T-helper 2 cell treated with Interferon-gamma antibody and Interleukin-4, amounts not matched to agents 5 μg/mL and 100 μg/mL, for 36 hours (primary cell): ENCODE results near the gene GRIA4.

Experiments
- DNase-seq: peaks from one replicate; pipeline ENCODE4 v3.0.0; 2021; ENCODE audit warnings: low spot score
- H3K27ac Mint-ChIP-seq: one replicate; pipeline ENCODE4 v1.8.0; 2021; ENCODE audit warnings: mild to moderate bottlenecking, mixed read lengths
- H3K27me3 Mint-ChIP-seq: one replicate; pipeline ENCODE4 v1.8.0; 2021; ENCODE audit warnings: low read depth, mixed read lengths
- H3K36me3 Mint-ChIP-seq: one replicate; pipeline ENCODE4 v1.8.0; 2021; ENCODE audit warnings: low read depth, mixed read lengths
- H3K4me1 Mint-ChIP-seq: one replicate; pipeline ENCODE4 v1.8.0; 2021; ENCODE audit warnings: low read depth, mixed read lengths
- H3K4me3 Mint-ChIP-seq: one replicate; pipeline ENCODE4 v1.8.0; 2022; ENCODE audit warnings: mild to moderate bottlenecking, moderate library complexity, mixed read lengths
- H3K9me3 Mint-ChIP-seq: one replicate; pipeline ENCODE4 v1.8.0; 2021; ENCODE audit warnings: mixed read lengths

Gene GRIA4

DNA sequence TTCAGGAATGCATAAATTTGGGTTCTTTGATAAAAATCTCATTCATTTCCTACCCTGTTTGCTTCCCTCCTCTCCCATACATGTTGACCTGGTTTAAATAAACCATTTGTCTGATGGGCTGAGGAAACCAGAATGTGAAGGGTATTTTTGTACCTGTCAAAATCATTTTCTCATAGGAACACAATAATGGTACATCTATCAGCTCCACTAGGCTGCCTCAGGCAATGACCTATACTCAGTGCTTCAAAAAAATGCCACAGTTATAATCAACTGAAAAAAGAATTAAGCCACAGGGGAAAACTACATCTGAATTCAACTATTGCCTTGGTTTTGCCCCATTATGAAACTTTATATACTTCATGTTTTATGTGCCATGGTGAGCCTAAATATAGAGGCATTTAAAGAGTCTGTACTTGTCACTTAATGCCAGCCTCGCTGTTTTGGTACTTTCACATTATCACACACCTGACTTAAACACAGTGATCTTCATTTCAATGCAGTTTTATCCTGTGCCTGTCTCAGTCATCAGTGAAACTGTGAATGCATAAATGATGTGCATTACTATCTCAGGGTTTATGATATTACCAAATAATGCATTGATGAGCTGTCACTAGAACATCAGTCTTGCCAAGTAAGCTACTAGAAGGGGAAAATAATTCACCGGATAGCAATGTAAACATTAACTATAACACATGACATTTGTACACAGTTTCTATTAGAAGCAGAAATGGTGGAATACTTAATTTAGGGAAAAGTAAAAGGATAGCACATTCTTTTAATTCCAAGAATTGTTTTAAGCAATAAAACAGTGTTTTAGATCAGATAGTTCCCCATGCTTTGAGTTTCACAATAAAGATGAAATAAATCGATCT lies 319.4 kb downstream of the GRIA4 start:
- no peaks in the 10 kb centered on the region for H3K36me3 Mint-ChIP-seq
- DNase-seq: no peak
- H3K4me1 Mint-ChIP-seq: no peaks in the 10 kb centered on the region
- no peak overlapping the region for H3K27ac Mint-ChIP-seq
- H3K4me3 Mint-ChIP-seq: no peak overlapping the region
- H3K9me3 Mint-ChIP-seq: no peaks in the 10 kb centered on the region
- H3K27me3 Mint-ChIP-seq: no peaks in the 10 kb centered on the region

DNA sequence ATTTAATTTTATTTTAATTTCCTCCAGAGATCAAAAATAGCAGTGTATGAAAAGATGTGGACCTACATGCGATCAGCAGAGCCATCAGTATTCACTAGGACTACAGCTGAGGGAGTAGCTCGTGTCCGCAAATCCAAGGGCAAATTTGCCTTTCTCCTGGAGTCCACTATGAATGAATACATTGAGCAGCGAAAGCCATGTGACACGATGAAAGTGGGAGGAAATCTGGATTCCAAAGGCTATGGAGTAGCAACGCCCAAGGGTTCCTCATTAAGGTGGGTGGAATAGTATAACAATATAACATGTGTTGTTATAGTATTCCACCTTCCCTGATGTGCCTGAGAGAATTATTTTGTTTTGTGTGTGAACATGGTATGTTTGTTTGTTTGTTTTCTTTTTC lies 323.8 kb downstream of the GRIA4 start:
- H3K36me3 Mint-ChIP-seq: no peaks in the 10 kb centered on the region
- no peak for DNase-seq
- H3K4me1 Mint-ChIP-seq: no peaks in the 10 kb centered on the region
- H3K27me3 Mint-ChIP-seq: peaks cover 4% of the 10 kb centered on the region
- no peak overlapping the region for H3K27ac Mint-ChIP-seq
- H3K4me3 Mint-ChIP-seq: no peak overlapping the region
- no peaks in the 10 kb centered on the region for H3K9me3 Mint-ChIP-seq

DNA sequence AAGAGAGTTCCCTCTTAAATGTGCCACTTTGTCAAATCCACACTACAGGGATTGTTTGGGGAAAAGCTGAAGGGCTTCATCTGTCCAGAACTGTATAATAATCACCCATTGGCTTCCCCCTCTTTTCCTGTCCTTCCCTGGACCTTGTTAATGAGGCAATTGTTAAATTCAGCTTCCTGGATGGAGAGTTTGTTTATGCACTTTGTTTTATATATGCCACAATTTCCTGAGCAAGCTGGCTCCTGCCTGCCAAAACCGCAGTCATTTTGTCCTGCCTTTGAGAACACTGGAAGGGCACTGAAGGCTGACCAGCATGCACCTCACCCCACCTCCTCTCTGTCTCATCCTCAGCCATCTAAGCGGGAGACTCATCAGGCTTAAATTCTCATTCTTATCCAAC lies 325.9 kb downstream of the GRIA4 start:
- Mint-ChIP-seq H3K4me3 (no peak overlapping the region), H3K4me1 (no peaks in the 10 kb centered on the region), H3K27me3 (peaks cover 4% of the 10 kb centered on the region), H3K9me3 (no peaks in the 10 kb centered on the region), H3K27ac (no peak overlapping the region), H3K36me3 (no peaks in the 10 kb centered on the region)
- no peak for DNase-seq

DNA sequence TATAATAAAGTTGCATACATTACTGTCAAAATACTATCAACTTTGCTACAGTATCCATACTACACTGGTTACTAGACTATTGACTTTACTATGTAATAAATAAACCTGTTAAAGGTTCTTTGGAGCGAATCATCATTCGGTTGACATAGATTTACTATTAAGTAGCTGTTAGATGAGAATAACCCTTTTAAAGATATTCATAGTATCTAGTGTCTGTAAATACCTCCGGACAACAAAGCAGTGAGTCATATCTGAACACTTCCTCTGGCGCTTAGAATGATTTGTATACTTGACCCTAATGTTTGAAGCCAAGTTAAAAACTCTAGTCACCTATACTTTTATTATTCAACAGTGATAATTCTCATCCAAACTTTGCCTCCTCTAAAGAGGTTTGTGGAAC lies 327.5 kb downstream of the GRIA4 start:
- no peak overlapping the region for H3K4me3 Mint-ChIP-seq
- no peak overlapping the region for H3K27ac Mint-ChIP-seq
- H3K4me1 Mint-ChIP-seq: no peaks in the 10 kb centered on the region
- H3K27me3 Mint-ChIP-seq: peaks cover 4% of the 10 kb centered on the region
- DNase-seq: no peak
- no peaks in the 10 kb centered on the region for H3K9me3 Mint-ChIP-seq
- H3K36me3 Mint-ChIP-seq: no peaks in the 10 kb centered on the region

DNA sequence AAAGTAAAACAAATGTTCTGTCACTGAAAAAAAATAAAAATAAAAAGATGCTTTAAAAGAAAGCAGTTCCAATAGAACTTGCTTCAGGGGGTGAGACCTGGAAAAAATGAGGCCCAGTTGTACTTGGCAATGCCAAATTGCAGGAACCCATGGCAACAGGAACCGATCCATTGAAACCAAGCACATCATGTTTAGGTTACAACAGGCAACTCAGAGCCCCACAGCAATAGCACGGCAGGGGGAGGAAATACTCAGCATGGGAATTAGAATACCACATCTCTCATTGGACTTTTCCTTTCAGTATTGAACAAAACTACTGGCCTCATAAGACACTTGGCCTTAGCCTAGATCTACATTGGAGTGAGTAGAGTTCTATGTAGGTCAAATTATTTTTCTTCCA lies 327.9 kb downstream of the GRIA4 start:
- no peak overlapping the region for H3K27ac Mint-ChIP-seq
- no peaks in the 10 kb centered on the region for H3K9me3 Mint-ChIP-seq
- no peaks in the 10 kb centered on the region for H3K4me1 Mint-ChIP-seq
- H3K4me3 Mint-ChIP-seq: no peak overlapping the region
- no peak for DNase-seq
- peaks cover 4% of the 10 kb centered on the region for H3K27me3 Mint-ChIP-seq
- H3K36me3 Mint-ChIP-seq: no peaks in the 10 kb centered on the region

DNA sequence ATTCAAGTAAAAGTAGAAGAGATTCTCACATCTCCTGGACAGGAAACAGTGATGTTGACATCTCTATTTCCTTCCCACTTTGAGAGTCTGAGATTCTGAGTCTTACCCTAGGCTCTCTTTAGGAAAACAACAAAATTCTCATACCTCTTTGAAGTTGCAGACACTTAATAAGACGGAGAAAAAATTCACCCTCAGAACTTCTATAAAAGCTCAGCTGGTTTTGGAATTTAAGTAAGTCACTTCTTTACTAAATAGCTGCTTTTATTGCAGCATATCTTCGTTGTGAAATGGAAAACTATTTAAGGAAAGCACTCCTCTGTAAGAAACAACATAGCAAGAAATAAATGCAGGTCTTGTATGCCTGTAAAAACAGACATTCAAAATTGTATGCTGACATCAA lies 333.0 kb downstream of the GRIA4 start:
- Mint-ChIP-seq H3K36me3 (no peaks in the 10 kb centered on the region), H3K9me3 (no peaks in the 10 kb centered on the region), H3K27me3 (no peaks in the 10 kb centered on the region), H3K4me1 (no peaks in the 10 kb centered on the region), H3K27ac (no peak overlapping the region), H3K4me3 (no peak overlapping the region)
- no peak for DNase-seq

DNA sequence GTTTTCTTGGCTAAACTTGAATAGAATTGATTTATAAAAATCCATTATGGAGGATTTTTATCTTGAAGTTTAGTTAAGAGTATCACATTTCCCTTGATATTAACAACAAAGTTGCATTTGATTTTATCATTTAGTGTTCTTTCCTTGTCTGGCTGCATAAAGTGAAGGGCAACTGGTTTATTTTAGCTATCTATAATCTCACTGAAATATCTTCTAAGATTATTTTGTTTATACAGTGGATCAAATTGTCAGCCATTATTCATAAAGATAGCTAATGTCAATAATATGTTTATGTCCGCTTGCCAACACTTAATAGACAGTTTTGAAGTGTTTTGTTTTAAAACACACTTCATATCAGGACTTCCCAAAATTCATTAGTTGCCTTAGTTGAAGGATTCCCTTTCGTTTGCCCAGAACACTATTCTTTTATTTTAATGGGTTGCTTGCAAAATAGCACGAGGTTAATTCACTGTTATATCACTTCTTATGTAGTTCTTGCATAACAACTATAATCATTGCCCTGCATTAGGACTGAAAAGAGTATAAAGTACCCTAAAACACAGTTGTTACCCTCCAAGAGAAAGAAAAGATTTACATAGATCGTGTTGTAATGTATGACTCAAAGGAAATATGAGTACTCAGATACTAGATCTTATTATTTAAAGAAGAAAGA lies 339.2 kb downstream of the GRIA4 start:
- H3K27ac Mint-ChIP-seq: no peak overlapping the region
- H3K4me1 Mint-ChIP-seq: no peaks in the 10 kb centered on the region
- DNase-seq: no peak
- H3K27me3 Mint-ChIP-seq: no peaks in the 10 kb centered on the region
- H3K9me3 Mint-ChIP-seq: no peaks in the 10 kb centered on the region
- no peaks in the 10 kb centered on the region for H3K36me3 Mint-ChIP-seq
- no peak overlapping the region for H3K4me3 Mint-ChIP-seq

DNA sequence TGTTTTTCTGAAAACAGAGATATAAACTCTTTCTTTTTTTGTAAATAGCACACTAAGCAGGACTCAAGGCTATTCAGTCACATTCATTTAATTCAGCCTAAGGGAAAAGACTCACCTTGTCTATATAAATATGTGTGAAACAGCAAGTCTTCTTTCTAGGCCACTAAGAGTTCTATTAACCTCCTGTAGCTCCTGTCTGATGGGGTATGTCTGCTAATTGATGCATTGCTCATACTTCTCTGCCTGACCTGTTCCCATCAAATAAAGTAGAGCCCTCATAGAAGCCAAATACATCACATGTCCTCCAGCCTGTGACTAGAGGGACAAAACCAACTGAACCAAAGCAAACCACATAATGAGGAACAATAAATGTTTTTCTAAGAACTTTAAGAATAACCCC lies 344.0 kb downstream of the GRIA4 start:
- no peak for DNase-seq
- no peaks in the 10 kb centered on the region for H3K36me3 Mint-ChIP-seq

DNA sequence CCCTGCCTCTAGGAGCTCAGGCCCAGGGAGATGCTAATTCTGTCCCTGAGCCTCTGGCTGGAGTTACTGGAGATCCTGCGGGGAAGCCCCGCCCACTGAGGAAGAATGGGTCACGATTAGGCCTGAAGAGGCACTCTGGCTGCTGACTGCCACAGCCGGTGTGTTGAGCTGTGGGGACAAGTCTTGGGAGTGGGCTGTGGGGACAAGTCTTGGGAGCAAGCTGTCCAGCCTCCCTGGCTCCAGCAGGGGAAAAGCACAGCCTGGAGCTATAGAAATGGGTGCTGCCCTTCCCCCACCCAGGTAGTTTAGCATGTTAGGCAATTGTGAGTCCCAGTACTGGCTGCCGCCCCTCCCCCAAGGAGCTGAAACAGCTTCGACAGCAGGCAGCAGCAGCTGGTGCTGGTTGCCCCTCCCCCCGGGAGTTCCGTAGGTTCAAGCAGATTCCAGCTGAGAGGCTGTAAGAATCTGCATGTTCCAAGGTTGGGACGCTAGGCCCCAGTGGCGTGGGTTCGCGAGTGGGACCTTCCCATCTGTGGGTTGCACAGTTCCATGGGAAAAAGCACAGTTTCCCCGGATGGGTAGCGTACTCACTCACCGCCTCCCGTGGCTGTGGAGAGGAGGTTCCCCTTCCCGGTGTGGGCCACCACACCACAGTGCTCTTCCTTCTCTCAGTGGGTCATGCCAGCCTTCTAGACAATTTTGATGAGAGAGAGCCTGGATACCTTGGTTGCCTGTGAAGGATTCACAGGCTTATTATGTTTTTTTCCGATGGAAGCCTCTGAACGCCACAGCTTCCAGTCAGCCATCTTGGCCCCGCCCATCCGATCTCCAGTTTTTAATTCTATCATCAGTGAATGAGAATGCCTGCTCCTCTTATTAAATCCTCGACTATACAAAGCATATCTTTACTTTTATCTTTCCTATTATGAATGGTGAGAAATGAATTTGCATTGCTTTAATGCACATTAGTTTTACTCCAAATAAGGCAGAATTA lies 350.7 kb downstream of the GRIA4 start:
- Mint-ChIP-seq H3K9me3 (no peaks in the 10 kb centered on the region), H3K36me3 (no peaks in the 10 kb centered on the region), H3K27ac (no peak overlapping the region), H3K4me3 (no peak overlapping the region), H3K4me1 (no peaks in the 10 kb centered on the region), H3K27me3 (no peaks in the 10 kb centered on the region)
- DNase-seq: no peak

More for the DNA sequence above, 344.0 kb downstream of the GRIA4 start:
- Mint-ChIP-seq H3K4me1 (no peaks in the 10 kb centered on the region), H3K27me3 (no peaks in the 10 kb centered on the region), H3K4me3 (no peak overlapping the region), H3K9me3 (no peaks in the 10 kb centered on the region), H3K27ac (no peak overlapping the region)

DNA sequence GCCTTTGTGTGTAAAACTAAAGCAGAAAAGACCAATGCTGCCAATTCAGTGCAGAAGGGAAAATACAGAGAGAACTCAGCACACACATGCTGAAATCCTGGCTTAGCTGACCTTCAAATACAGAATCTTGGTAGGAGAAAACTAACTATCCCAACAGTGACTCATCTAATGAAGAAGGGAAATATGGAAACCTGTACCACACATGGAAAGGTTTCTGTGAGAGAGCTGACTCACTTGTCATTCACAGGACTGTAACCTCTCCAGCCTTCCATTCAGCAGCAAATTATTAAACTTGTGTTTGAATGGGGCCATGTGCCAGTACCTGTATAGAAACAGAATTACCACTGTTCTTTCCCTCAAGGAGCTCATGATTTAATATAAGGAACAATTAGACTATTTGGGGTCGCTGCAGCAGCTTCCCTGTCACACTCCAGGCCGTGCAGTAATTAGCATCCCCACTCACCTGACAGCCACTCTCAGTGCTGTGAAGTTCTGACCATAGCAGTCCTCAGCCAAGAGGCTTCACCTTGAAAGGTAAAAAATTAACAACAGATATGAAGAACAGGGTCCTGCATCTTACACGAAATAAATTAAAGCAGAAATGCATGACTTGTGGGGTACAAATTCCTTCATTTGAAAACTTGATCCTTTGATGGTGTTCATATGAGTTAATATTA lies 358.3 kb downstream of the GRIA4 start:
- DNase-seq: no peak

DNA sequence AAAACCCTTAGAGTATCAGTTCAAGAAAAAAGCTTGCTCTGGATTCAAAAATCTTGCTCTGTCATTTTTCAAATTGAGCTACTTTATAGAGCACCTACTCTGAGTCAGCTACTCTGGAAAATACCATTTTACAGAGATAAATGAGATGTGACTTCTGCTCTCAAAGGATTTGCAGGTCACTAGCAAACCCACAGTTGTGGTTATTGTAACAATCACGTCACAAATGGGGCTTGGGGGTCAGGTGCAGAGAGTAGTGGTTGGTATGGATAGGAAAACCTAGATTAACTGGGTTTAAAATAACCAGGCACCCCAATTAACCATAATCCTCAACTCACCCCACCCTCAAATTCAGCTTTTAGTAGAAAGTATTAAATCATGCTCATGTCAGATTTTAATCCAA lies 359.9 kb downstream of the GRIA4 start:
- Mint-ChIP-seq H3K36me3 (no peaks in the 10 kb centered on the region), H3K27me3 (no peaks in the 10 kb centered on the region), H3K27ac (no peak overlapping the region), H3K9me3 (no peaks in the 10 kb centered on the region), H3K4me1 (no peaks in the 10 kb centered on the region), H3K4me3 (no peak overlapping the region)
- DNase-seq: no peak

More for the DNA sequence above, 358.3 kb downstream of the GRIA4 start:
- Mint-ChIP-seq H3K4me1 (no peaks in the 10 kb centered on the region), H3K36me3 (no peaks in the 10 kb centered on the region), H3K4me3 (no peak overlapping the region), H3K9me3 (no peaks in the 10 kb centered on the region), H3K27me3 (no peaks in the 10 kb centered on the region), H3K27ac (no peak overlapping the region)

DNA sequence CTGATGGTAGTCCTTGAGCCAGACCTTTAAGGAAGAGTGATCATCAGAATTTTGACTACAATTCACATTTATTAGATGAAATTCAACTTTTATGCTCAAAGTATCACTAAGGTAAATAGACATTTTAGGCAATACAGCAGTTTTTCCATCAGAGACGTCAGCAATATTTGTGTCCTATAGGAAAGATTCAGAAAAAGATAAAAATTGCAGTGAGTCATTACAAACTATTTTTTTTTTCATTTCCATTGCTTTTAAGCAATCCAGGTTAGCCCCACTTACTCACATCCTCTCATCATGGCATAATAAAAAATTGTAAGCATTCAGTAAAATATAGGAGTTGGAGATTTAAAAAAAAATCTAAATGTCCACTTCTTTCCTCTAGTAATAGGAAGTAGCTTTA lies 365.3 kb downstream of the GRIA4 start:
- no peak for DNase-seq
- H3K4me1 Mint-ChIP-seq: no peaks in the 10 kb centered on the region
- H3K27ac Mint-ChIP-seq: no peak overlapping the region
- no peaks in the 10 kb centered on the region for H3K36me3 Mint-ChIP-seq
- H3K9me3 Mint-ChIP-seq: no peaks in the 10 kb centered on the region
- H3K27me3 Mint-ChIP-seq: peaks cover 4% of the 10 kb centered on the region
- no peak overlapping the region for H3K4me3 Mint-ChIP-seq

DNA sequence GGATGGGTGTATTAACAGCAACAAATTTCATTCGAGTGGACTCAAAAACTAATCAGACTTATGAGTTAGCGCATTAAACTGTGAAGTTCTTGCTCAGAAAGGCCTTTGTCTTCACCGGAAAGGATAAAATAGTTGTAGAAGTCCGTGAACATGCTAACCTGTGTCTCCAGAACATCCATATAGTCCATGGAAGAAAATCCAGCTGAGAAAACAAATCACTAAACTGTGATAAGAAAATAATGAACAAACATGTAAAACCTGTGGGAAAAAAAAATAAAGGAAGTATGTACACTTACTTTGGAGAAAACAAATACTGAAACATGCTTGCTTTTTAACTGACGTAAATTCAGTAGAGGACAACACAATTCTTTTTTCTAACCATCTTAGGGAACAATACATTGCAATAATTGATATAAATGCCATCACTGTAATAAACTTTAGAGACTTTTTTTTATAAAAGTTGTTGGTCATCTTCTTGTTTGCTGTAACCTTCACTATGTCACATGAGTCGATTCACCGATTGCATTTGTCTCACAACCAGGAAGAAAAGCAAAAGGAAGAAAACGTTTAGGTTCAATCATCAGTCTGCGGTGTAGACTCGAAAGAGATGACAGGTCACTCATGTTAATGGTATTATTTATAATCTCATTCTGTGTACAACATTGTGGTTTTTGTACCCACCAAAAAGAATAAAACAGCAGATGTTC lies 370.3 kb downstream of the GRIA4 start:
- no peak for DNase-seq
- no peaks in the 10 kb centered on the region for H3K36me3 Mint-ChIP-seq
- H3K9me3 Mint-ChIP-seq: no peaks in the 10 kb centered on the region
- no peaks in the 10 kb centered on the region for H3K4me1 Mint-ChIP-seq
- no peak overlapping the region for H3K4me3 Mint-ChIP-seq
- peaks cover 4% of the 10 kb centered on the region for H3K27me3 Mint-ChIP-seq
- no peak overlapping the region for H3K27ac Mint-ChIP-seq
